G401.6 (cell line): ENCODE results near the gene ADAMTS2.

ENCODE experiments used
- FAIRE-seq: peaks from 2 replicates; lab custom pipeline; 2012; peaks lifted over from hg19 to GRCh38; lab: Jason Lieb, UNC

The ADAMTS2 gene

DNA sequence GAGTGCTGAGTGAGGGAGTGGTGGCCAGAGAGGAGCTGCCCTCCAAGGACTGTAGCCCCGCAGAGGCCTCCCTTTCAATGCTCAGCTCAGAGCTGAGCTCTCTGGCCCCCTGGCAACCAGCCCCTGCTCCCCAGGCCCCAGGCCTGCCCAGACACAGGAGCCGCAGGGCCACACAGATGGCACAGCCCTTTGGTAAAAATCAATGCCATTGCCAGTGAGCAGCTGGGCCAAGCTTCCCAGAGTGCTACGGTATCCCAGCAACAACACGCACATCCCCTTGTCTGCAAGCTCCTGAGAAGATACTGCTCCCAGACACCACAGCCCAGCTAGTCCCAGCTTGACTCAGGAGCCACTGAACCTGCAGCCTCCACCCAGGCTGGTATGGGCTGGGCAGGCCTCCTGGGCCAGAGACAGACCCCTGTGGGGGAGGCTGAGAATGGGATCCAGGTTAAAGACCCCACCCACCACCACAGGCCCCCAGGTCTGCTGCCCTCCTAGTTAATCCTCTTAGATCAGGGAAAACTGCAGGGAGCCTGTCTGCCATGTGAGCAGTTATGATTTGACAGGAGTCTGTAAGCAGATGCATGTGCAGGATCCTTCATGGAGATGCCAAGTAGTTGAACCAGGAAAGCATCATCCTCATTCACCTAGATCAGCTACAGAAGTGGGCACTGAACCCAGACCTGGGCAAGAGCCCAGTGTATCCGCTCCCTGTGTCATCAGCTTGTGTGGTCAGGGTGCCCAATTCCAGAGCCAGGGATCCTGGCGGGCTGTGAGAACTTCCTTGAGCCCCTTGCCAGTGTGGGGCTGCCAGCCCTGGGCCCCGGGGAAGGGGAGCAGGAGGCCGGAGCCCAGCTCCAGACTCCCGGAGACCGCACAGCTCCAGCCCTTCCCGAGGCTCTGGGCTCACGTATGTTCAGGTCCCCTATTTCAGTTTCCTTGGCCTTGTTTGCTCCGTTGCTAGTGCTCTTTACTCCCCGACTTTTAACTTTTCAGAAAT lies 26.7 kb upstream of the ADAMTS2 start:
- FAIRE-seq = no peak

DNA sequence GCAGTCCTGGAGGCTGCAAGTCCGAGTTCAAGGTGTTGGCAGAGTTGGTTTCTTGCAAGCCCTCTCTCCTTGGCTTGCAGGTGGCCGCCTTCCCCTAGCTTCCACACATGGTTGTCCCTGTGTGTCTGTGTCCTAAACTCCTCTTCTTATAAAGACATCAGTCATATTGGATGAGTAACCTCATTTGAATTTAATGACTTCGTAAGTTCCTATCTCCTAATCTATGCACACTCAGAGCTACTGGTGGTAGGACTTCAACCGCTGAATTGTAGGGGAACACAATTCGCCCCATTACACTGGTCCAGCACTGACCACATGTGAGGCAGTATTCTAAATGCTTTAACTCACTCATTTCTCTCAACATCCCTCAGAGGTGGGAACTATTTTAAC lies 25.9 kb upstream of the ADAMTS2 start:
- no peak for FAIRE-seq

DNA sequence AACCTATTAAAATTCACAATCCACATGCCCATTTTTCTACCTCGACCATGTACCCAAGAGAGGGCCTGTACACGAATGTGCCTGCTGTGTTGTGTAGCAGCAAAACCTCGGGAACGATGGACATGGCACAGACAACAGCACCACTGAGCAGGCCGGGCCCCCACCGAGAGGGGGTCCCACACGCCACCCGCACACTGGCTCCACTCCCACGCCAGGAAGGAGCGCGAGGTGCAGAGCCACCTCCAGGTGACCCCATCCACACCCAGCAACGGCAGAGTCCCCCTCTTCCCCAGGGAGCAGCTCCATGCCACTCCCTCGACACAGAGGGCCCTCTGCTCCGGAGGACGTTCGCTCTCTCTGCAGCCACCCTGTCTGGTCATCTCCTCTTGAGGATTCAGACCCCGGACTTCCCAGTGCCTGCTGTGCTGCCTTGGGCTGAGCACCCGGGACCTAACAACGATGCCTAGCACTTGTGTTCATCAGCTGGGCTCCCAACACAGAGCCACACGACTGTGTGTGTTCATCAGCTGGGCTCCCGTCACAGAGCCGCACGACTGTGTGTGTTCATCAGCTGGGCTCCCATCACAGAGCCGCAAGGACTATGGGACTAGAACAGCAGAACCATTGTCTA lies 25.3 kb upstream of the ADAMTS2 start:
- no peak for FAIRE-seq

DNA sequence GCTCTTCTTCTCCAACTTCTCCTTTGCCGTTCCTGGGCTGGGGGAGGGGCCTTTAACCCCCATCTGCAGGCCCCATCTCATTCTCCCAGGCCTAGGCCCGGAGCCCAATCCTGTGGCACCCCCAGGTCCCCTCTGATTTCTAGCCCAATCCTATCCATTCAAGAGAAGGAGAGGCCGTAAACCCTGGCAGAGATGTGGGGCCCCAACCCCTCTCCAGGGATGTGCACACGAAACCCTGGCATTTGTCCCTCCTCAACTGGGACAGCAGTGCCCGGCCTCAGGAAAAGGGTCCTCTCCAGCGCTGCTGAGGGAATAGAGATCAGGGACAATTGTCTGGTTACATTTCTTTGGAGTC lies 24.2 kb upstream of the ADAMTS2 start:
- FAIRE-seq = no peak

DNA sequence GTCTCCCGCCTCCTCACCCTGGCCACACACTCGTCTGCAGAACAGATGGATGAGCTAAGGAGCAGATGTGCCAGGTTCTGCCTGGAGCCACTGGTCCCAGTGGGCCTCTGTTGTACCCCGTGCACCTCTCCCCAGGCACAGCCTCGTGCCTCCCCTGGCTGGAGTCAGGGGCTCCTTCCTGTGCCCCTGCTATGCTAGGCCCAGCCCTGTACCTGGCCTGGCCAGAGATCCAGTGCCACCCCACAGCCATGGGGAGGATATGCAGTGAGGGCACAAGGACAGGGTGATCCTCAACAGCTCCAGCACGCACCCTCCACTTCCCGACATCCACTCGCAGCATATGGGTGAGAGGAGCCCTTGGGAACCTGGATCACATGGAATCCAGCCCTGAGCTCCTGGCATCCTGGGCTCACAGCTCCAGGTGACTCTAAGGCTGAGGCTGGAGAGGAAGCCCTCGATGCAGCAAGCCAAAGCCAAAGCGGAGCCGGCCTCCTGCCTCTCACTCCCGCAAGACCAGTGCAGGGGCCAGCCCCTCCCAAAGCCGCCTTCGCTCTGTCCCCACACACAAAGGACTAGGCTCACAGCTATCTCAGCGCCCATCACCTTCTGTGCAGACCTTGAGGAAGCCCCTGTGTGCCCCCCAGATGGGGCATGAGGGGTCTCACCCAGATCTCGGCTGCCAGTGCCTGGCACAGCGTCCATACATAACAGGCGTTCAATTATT lies 23.7 kb upstream of the ADAMTS2 start:
- no peak for FAIRE-seq

DNA sequence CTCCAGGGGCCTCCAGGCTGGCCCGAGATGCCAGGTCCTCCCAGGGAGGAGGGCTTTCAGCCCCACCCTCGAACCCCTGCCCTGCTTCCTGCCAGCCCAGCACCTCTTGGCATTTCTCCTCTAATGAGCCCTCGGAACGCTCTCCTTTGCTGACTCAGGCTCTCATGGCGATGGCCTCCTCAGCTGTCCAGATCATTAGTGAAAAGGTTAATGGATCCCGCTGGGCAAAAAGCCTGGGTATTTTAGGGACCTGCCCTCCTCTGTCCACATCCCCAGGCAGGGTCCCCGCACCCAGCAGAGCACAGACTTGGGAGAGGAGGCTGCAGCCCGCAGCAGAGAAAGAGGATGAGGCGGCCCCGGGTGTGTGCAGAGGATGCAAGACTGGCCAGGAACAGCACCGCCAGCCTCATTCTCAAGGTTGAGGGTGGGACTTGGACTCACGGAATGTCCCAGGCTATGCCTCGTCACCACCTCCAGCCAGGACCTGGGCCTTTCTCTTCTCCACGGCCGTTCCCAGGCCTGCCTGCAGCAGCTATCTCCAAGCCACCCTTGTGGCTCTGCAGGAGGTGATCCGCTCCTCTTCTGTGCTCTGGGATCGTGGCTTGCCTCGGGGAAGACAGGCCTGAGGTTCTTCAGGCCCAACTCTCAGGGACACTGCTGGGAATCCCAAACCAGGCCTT lies 23.0 kb upstream of the ADAMTS2 start:
- FAIRE-seq = no peak

DNA sequence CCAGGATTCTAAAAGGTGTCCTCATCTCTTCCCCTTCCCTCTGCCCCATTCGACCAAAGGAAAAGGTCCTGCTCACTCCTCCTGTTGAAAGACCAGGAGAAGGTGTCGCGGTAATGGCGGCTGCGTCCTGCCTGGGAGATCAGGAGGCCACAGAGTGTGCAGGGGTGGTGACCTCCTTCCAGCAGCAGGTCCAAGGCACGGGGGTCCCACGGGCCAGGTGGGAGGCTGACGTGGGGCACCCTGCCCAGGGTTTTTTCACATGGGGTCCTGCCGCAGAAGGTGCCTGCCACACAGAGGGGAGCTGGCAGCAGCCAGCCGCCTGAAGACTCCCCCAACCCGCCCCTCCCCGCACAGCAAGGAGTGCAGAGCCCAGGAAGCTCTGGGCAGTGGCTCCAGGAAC lies 22.2 kb upstream of the ADAMTS2 start:
- no peak for FAIRE-seq

DNA sequence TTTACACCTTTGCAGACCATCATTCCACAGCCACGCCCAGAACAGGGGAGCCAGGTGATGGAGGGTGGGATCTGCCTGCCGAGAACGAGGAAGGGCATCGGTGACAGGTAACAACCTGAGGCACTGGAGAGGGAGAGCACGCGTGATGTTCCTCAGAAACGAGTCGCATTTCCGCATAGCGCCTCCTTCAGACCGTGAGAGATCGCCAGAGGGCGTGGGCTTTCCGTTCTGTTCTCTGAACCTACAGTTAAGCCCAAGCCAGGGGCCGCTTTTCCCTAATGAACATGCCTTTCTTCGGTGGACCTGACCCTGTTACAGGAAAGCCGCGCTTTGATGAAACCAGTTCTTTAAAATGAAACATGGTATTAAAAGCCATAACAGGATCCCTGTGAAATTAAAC lies 17.1 kb upstream of the ADAMTS2 start:
- no peak for FAIRE-seq

DNA sequence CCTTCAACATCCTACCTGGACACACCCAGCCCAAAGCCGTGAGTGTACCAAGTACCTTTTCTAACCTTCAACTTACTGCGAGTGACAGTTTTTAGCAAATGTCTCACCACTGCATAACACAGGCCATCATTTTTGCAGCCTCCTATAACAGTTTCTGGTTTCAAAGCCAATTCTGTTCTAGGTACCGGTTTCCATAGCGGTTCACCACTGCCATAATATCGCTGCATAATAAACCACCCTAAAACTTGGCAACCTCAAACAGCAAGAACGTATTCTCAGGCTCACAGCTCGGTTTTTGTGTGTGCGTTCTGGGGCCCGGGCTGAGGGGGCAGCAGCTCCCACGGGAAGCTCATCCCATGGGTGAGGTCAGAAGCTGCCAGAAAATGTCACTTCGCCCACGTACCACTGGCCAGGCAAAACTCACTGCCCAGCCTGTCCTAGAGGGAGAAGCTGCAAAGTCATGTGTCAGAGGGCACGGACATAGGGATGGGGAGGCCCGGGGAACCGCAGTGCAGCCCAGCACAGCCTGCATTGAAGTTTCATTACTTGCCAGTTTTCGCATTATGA lies 15.9 kb upstream of the ADAMTS2 start:
- no peak for FAIRE-seq

DNA sequence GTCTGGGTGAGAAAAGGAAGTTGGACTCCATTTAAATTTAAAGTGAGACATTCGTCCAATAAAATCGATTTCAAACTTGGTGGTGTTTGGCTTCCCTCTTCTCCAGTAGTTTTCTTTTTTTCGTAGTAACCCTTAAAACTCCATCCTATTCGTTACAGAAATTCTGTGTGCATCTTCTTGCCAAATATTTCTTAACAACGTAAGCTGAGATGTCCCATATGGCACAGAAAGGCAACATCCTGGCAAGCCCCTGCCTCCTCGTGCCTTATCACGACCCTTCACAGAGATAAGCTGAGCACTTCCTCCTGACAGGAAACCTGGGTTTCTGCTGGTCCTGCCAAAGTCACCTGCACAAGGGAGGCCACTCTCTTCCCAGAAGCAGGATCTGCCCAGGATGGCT lies 11.8 kb upstream of the ADAMTS2 start:
- no peak for FAIRE-seq

DNA sequence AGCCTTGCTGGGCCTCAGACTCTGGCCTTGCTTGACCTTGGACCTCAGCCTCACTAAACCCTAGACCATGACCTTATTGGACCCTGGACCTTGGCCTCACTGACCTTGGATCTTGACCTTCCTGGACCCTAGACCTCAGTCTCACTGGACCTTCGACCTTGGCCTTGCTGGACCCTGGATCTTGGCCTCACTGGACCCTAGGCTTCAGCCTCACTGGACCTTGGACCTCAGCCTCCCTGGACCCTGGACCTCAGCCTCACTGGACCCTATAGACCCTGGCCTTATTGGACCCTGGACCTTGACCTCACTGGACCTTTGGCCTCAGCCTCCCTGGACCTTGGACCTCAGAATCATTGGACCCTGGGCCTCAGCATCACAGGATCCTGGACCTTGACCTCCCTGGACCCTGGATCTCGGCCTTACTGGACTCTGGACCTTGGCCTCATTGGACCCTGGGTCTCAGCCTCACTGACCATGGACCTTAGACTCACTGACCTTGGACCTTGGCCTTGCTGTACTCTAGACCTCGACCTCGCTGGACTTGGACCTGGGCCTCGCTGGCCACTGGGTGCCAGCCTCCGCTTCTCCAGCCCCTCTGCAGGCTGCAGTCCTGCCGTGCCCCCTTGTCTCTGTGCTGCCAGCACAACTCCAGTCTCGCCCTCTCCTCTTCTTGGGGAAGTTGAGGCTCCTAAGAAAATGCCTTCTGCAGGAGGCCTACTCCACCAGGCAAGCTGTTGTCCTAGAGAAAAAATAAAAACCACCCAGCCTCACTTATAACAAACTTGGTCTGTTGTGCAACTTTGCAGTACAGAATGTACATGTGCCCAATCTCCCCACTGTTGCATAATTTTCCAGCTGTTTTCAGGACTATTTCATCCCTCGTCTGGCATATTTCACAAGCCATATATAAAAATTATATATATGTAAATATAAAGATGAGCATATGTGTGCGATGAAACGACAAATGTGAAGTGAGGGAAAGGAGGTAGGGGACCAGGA lies 11.0 kb upstream of the ADAMTS2 start:
- FAIRE-seq = no peak

DNA sequence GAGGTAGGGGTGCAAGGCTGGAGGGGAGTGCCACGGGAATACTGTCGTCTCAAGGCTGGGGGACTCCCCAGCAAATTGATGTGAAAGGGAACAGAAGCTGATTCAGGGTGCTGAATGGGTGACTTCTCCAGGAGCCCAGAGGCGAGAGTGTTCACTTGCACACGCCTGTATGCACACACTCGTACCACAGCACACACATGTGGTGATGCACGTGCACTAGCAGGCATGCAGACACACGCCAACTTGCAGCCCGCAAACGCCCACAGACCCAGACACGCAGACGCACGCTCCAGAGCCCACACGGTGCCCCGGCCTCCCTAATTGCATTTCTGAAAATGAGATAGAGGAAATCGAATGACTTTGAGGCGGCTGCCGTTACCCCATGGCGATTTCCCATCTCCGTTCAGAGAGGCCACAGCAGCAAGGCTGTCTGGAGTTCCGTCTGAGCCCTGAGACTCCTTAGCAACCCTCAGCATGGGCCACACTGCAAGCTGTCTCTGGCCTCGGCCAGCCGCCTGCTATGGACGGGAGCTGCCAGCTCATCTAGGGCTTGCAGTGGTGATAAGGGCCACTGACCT lies 9.1 kb upstream of the ADAMTS2 start:
- no peak for FAIRE-seq

DNA sequence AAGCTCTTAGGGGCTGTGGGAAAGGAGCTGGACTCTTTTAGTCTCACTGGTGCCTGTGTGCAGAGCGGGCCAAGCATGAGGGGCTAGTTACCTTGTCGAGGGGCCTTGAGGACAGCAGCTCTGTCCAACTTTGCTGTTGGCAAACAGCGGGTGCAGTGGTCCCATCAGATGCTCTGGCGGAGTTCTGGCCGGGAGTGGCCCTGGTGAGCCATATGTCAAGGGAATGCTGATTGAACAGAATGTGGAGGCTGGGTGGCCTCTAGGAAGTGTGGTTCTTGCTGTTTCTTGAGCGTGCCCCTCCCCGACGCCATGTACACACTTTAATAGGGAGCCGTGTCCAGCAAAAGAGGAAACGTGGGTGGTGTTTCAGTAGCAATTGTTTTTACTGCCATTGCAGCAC lies 3.6 kb upstream of the ADAMTS2 start:
- FAIRE-seq = no peak

DNA sequence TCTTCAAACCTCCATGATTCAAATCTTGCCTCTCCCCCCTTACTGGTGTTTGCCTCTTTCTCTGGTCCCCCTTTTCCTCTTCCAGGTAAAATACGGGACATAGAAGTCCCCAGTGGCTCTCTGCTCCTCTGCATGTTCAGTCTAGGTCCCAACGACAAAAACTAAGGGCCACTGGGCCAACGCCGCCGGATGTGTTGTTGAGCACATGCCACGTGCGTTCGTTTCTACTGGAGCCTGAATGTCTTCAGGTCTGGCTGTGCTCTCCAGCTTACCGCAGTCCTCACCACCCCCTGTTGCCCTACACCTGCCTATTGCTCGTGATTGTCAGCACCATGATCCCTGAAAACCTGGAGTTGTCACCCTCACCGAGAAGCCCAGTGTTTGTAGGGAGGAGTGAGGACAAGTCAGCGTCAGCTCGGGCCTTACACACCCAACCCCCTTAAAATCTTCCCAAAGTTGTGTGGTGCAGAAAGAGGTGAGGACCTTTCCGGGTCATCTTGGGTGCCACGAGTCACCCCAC lies 2.8 kb upstream of the ADAMTS2 start:
- no peak for FAIRE-seq

DNA sequence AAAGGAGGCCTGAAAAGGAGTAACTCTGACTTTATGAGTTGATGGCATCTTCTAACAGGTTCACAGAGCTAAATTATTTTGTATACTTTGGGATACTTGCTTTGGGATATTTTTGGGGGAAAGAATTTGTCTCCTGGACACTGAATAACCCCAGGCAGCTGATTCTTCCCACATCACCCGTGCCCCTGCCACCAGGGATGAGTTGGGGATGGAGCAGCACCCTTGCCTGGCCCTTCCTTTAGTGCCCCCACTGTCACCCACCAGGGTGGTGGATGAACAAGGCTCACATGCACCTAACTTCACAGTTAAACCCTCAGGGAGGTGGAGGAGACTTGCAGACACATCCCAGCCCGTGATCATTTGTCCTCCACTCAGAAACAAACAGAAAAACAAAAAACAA lies 2.3 kb upstream of the ADAMTS2 start:
- no peak for FAIRE-seq

DNA sequence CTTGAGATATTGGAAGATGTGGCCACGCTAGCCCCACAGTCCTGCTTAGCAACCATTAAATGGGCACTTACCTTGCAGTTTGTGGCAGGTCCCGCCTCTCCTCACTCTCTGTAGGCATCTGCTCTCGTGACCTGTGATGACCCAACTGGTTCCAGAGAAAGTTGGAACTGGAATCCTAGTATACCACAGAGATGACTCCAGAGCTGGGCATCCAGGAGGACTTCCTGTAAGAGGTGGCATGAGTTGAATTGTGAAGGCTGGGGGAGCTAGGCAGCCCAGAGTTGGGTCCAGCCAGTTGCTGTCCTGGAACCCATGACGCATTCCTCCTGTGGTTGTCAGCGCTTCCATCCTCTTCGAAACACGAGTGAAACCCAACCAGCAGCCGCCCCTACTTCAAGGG lies 1.6 kb upstream of the ADAMTS2 start:
- FAIRE-seq = no peak

DNA sequence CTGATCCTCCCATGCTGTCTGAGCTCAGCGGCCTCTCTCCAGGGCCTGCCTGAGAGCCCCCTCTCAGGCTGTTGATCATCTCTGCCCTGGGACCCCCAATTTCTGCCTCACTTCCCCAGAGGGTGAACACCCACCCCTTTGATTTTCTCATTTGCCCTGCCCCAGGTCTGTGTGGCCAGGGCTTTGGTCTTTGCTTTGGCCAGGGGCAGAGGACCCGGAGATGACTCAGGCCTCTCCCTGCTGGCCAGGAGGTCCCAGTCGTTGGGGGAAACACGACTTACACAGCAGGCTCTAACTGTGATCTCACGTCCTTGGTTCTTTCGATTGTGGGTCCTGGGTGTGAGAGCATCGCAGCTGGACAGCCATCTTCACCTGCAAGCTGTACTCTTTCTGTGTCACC lies 1.1 kb upstream of the ADAMTS2 start:
- FAIRE-seq = no peak

DNA sequence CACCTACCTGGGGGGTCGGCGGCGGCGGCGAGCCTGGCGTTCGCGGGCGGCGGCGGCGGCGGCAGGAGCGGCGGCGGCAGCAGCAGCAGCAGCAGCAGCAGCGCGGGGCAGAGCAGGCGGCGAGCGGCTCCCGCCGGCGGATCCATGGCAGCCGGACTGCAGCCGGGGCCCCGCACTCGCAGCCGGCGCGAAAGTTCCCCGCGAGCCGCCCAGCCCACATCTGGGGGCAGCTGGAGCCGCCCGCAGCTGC lies 153 bp downstream of the ADAMTS2 start:
- FAIRE-seq = no peak

DNA sequence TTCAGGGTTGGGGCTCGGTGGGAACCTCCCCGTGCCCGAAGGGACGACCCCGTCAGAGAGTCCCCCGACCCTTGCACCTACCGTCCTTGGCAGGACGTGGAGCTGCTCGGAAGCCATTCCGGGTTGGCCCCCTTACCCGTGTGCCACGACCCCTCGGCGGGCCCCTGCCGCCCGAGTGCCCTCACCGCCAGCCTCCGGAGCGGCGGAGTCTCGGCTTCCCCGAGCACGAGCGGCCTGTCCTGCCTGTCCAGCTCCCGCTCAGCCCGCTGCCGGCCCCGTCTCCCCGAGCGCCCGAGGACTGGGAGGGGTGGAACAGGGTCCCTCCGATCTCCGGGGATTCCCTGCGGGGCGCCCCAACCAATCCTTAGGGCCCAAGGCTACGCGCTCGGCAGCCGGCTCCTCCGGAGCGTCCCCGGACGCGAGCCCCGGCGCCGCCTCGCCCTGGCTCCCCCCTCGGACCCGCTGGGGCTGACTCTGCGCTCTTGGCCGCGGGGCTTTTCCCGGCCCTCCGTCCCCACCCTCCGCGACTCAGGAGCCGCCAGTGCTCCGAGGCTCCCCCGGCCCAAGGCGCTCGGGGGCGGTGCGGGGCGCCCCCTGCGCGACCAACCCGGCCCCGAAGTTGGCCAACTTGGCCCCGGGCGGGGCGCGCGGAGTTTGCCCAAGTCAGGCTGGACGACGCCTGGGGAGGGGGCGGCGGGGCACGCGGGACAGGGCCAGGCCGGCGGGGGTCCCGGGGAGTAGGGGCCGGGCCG lies 654 bp downstream of the ADAMTS2 start:
- no peak for FAIRE-seq
